Lung (tissue), 12 donors: ENCODE measurements around the gene ZNF106. TPM values are rescaled to one million over a fixed set of nuclear protein-coding genes. Genes with fewer than 3 reads are reported as not detected.

Experiments
- ATAC-seq: fragments of 200-7000 bp; cut with Tn5 transposase; one replicate; pipeline ENCODE4 v1.9.1; 2020; ENCODE audit warnings: moderate number of reproducible peaks; ENCODE audit not compliant: insufficient read depth, low FRiP score
- DNase-seq, 3 donors: peaks; one replicate each; pipeline ENCODE4 v3.0.0-alpha.2; 2013 to 2017
- H3K27ac ChIP-seq, 2 donors: one replicate each; pipeline ENCODE4 v1.5.1; 2013; ENCODE audit warnings: mild to moderate bottlenecking in 2 of 2, moderate library complexity in 2 of 2, control low read depth in 1 of 2, inconsistent platforms in 1 of 2, low read depth in 1 of 2, low read length in 1 of 2
- H3K27me3 ChIP-seq, 3 donors: one replicate each; pipeline ENCODE4 v1.5.1; 2013; ENCODE audit warnings: low read length in 2 of 3; ENCODE audit not compliant: control insufficient read depth in 3 of 3, insufficient read depth in 3 of 3
- H3K36me3 ChIP-seq, 4 donors: one replicate each; pipeline ENCODE4 v1.5.1; 2013; ENCODE audit warnings: low read length in 4 of 4, mild to moderate bottlenecking in 1 of 4, moderate library complexity in 1 of 4; ENCODE audit not compliant: control insufficient read depth in 4 of 4, insufficient read depth in 4 of 4
- H3K4me1 ChIP-seq, 5 donors: one replicate each; pipeline ENCODE4 v1.5.1; 2013; ENCODE audit warnings: low read length in 5 of 5, mild to moderate bottlenecking in 2 of 5, moderate library complexity in 1 of 5; ENCODE audit not compliant: control insufficient read depth in 5 of 5, insufficient read depth in 5 of 5
- H3K4me3 ChIP-seq: one replicate; pipeline ENCODE4 v1.5.1; 2013; ENCODE audit warnings: mild to moderate bottlenecking, control low read depth, moderate library complexity
- H3K9ac ChIP-seq, 2 donors: one replicate each; pipeline ENCODE4 v1.5.1; 2013; ENCODE audit warnings: low read length in 2 of 2, control low read depth in 1 of 2; ENCODE audit not compliant: insufficient read depth in 1 of 2
- H3K9me3 ChIP-seq, 4 donors: one replicate each; pipeline ENCODE4 v1.5.1; 2013; ENCODE audit warnings: low read length in 3 of 4, mild to moderate bottlenecking in 1 of 4, moderate library complexity in 1 of 4; ENCODE audit not compliant: control insufficient read depth in 4 of 4, insufficient read depth in 3 of 4
- CTCF ChIP-seq: IDR thresholded peaks from 2 replicates; pipeline ENCODE4 v1.5.1; 2012; ENCODE audit warnings: mild to moderate bottlenecking; ENCODE audit errors: control extremely low read depth, extremely low read depth
- WGBS, 2 donors: extraction: QIAGEN DNeasy Blood & Tissue Kit; methylation state at CpG; one replicate each; pipeline ENCODE4 v1.1.7; 2013; 5-methylcytosine and 5-hydroxymethylcytosine counted together
- polyA plus RNA-seq, 2 donors: library from polyadenylated mRNA; stranded (reverse); fragments of 200-250 nt; gene quantifications; one replicate each; pipeline ENCODE4 v1.2.1, GENCODE V29; 2013
- total RNA-seq, 2 donors: library from RNA; depleted of rRNA in 1 of 2; stranded (reverse); fragments of >200 nt in 1 of 2; gene quantifications; one replicate each; pipeline ENCODE4 v1.2.1, GENCODE V29; 2014 to 2021
- donor health status: control.
- donor health status: control.
- donor health status: Bipolar disorder and iron deficiency.
- donor health status: healthy.
- donor health status: DM: yes; HTN: yes; CAD: no.

ZNF106 gene
- total and polyA plus RNA-seq, 4 donors = 10.9 to 67.5 (median 41.2) TPM

- no peak for TF ChIP-seq CTCF
- Histone ChIP-seq H3K4me3 (no peak overlapping the region), H3K27ac (peak overlapping the region in 1 of 2 donors; percentile 22), H3K9me3 (no peaks in the 10 kb centered on the region), H3K9ac (no peak overlapping the region), H3K27me3 (no peaks in the 10 kb centered on the region), H3K4me1 (no peaks in the 10 kb centered on the region), H3K36me3 (peaks cover 24 to 60% (median 42%) of the 10 kb centered on the region in 4 donors)
- 94 to 95% methylated on average over 2 of the region's 2 CpGs for WGBS, 2 donors
- no peak for ATAC-seq
- no peak for DNase-seq
Observed at GRCh38 chr15:42421376-42421775, 69.6 kb downstream of the ZNF106 start.

GRCh38 chr15:42419369-42419768 is 71.6 kb downstream of the ZNF106 start:
- DNase-seq (no peak), ATAC-seq (no peak)
- H3K4me1 ChIP-seq = no peaks in the 10 kb centered on the region
- no peak overlapping the region for H3K4me3 ChIP-seq
- H3K9ac ChIP-seq = no peak overlapping the region
- H3K27ac ChIP-seq = no peak overlapping the region
- H3K36me3 ChIP-seq = peaks cover 30 to 62% (median 43%) of the 10 kb centered on the region in 4 donors
- WGBS, 2 donors = 92 to 97% methylated on average over 7 of the region's 7 CpGs
- TF ChIP-seq CTCF = no peak
- H3K9me3 ChIP-seq = no peaks in the 10 kb centered on the region
- H3K27me3 ChIP-seq = no peaks in the 10 kb centered on the region

- H3K4me3 ChIP-seq = no peak overlapping the region
- H3K4me1 ChIP-seq = no peaks in the 10 kb centered on the region
- 46 to 78% methylated on average over 2 of the region's 2 CpGs for WGBS, 2 donors
- no peak for ATAC-seq
- TF ChIP-seq CTCF = no peak
- no peak overlapping the region for H3K27ac ChIP-seq
- no peak for DNase-seq
- H3K27me3 ChIP-seq = no peaks in the 10 kb centered on the region
- H3K9ac ChIP-seq = no peak overlapping the region
- no peaks in the 10 kb centered on the region for H3K9me3 ChIP-seq
- H3K36me3 ChIP-seq = peaks cover 34 to 51% (median 38%) of the 10 kb centered on the region in 4 donors
Observed at GRCh38 chr15:42413920-42414319, 77.0 kb downstream of the ZNF106 start.

- Histone ChIP-seq H3K4me3 (no peak overlapping the region), H3K27me3 (no peaks in the 10 kb centered on the region), H3K9ac (no peak overlapping the region), H3K4me1 (peaks cover 0 to 3% (median 0%) of the 10 kb centered on the region in 5 donors), H3K27ac (no peak overlapping the region), H3K36me3 (peaks cover 23 to 44% (median 30%) of the 10 kb centered on the region in 4 donors), H3K9me3 (no peaks in the 10 kb centered on the region)
- TF ChIP-seq CTCF = no peak
- WGBS, 2 donors = 99% methylated on average over 7 of the region's 7 CpGs
- ATAC-seq = no peak
- DNase-seq = no peak
Observed at GRCh38 chr15:42411884-42412283, 79.1 kb downstream of the ZNF106 start.
